ENCODE measurements around the gene SF3B1.
"Not testable (repeated sequence)": the region's sequence is repeated elsewhere in the genome, so short reads cannot be mapped to it uniquely, and the experiment has no call there.

SF3B1 gene

DNA sequence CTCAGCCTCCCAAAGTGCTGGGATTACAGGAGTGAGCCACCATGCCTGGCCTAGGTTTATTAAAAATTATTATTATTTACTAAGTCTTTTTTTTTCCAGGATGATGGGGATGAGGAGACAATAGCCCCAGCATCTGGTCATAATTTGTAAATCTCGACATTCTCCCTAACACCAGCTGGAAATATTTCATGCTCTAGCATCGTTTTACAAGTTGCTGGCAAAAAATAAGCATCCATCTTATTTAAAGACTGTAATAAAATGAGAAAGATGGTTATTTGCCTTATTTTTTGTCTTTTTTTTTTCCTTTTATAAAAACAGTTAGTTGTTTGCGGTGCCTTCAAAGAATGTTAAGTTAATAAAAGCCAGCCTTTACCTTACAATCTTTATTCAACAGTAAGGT is 56.7 kb downstream of the SF3B1 start:
- no peak for DNase-seq

DNA sequence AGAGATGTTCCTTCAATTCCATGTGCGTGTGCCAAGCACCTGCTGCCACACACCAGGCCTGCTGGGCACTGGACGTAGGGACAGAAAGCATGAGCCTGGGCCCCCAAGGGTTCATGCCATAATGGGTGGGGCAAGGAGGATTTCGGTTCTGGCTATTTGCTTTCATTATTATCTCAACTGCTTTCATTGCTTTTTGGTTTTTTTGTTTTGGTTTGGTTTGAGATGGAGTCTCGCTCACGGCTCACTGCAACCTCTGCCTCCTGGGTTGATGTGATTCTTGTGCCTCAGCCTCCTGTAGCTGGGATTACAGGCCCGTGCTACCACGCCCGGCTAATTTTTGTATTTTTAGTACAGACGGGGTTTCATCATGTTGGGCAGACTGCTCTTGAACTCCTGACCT is 57.2 kb downstream of the SF3B1 start:
- no peak for DNase-seq

GRCh38 chr2:197372592-197372991 is 62.2 kb downstream of the SF3B1 start:
- DNase-seq = no peak

DNA sequence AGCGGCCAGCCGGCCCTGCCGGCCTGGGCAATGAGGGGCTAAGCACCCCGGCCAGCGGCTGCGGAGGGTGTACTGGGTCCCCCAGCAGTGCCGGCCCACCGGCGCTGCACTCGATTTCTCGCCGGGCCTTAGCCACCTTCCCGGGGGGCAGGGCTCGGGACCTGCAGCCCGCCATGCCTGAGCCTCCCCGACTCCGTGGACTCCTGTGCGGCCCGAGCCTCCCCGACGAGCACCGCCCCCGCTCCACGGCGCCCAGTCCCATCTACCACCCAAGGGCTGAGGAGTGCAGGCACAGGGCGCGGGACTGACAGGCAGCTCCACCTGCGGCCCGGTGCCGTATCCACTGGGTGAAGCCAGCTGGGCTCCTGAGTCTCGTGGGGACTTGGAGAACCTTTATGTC is 64.2 kb downstream of the SF3B1 start:
- not testable (repeated sequence) for DNase-seq

DNA sequence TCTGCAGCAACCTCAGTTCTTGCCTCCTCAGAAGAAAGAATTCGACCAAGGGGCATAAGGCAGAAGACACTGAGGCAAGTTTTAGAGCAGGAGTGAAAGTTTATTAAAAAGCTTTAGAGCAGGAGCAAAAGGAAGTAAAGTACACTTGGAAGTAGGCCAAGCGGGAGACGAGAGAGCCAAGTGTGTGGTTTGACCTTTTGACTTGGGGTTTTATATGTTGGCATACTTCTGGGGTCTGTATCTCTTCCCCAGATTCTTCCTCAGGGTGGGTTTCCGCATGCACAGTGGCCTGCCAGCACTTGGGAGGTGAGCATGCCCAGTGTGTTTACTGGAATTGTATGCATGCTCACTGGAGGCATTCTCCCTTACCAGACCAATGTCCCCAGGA is 64.9 kb downstream of the SF3B1 start:
- DNase-seq = no peak

GRCh38 chr2:197369228-197369932 is 65.4 kb downstream of the SF3B1 start:
- DNase-seq = no peak

GRCh38 chr2:197368412-197368811 is 66.4 kb downstream of the SF3B1 start:
- DNase-seq = no peak

- no peak for DNase-seq
Observed at GRCh38 chr2:197363998-197364397, 70.8 kb downstream of the SF3B1 start.

DNA sequence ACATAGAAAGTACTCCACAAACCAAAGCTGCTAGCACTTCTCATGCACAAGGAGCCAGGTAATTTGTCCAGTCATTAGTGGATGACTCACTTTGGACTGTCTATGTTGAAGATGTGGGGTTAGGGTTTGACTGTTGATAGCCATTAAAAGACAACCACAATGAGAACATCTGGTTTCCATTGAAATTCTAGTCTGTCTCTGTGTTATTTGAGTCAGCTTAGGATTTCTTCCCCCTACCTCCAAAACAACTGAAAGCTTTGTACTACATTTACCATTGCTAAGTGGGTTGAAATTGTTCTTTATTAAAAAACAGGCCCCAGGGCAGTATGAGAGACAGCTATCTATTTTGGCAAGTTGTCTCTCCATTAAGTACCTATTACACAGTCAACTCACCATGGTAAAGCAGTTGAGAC is 74.1 kb downstream of the SF3B1 start:
- no peak for DNase-seq

- DNase-seq = no peak
Observed at GRCh38 chr2:197359859-197360258, 75.0 kb downstream of the SF3B1 start.

DNA sequence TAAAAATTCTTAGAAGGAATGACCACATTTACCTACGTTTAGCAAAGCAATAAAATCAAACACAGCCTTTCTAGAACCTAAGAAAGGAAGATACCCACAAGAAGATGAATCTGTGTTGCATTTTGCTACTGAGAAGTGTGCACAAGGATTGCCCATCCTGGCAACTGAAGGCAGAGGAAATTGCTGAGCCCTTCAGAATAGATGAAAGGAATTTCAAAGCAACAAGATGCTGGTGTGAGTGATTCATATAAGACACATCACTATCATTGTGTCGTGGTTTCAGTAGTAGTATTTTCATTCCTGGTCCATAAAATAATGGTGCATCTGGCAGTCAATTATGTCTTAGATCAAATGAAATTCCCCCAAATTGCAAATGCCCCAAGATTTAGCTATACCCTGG is 75.9 kb downstream of the SF3B1 start:
- no peak for DNase-seq

GRCh38 chr2:197357986-197358385 is 76.8 kb downstream of the SF3B1 start:
- no peak for DNase-seq

DNA sequence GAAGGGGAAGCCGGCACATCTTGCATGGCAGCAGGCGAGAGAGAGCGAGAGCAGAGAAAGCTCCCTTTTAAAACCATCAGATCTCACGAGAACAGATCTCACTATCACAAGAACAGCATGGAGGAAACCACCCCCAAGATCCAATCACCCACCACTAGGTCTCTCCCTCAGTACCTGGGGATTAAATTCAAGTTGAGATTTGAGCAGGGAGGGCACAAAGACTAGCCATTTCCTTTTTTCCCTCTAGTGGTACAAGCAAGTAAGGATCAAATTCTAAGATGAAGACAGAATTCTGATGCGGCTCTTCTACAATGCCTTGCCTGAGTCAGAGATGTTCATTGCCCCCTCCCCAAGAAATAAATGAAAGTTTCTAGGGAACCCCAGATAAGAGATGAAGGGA is 78.7 kb downstream of the SF3B1 start:
- no peak for DNase-seq

- DNase-seq = no peak
Observed at GRCh38 chr2:197354169-197354558, 80.7 kb downstream of the SF3B1 start.

- no peak for DNase-seq
Observed at GRCh38 chr2:197353393-197354168, 81.2 kb downstream of the SF3B1 start.

GRCh38 chr2:197349699-197350098 is 85.1 kb downstream of the SF3B1 start:
- no peak for DNase-seq

GRCh38 chr2:197348721-197349360 is 86.0 kb downstream of the SF3B1 start:
- no peak for DNase-seq

DNA sequence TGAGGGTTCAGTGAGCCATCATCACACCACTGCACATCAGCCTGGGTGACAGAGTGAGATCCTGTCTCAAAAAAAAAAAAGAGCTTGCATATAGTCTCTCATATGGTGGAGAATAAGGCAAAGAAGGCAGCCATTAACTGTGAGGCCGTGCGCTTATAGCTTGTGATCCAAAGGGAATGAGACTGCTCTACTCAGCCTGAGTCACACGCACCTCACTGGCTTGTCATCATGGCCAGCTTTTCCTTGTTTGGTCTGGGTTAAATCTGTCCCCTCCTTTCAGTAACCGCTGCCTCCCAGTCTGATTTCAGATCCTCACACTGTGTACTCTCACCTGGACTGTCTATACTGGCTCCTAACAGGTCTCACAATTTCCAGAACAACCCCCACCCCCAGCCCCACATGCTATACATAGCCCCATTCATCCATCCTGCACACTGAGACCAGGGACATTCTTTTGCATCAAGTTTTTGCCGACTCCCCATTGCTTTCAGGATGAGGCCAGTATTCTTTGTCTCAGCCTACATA is 88.9 kb downstream of the SF3B1 start:
- no peak for DNase-seq

DNA sequence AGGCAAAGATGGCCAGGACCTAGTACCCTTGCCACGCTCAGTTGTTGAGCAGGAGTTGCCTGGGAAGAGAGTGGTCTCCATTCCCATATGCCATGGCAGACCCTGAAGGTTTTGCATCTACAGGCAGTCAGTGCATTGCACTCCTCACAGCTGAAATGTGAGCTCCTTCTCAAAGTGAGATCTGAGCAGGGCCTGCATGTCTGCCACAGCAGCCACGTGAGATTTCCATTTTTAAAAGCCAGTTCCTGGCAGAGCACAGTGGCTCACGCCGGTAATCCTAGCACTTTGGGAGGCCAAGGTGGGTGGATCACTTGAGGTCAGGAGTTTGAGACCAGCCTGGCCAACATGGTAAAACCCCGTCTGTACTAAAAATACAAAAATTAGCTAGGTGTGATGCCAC is 90.9 kb downstream of the SF3B1 start:
- not testable (repeated sequence) for DNase-seq

DNA sequence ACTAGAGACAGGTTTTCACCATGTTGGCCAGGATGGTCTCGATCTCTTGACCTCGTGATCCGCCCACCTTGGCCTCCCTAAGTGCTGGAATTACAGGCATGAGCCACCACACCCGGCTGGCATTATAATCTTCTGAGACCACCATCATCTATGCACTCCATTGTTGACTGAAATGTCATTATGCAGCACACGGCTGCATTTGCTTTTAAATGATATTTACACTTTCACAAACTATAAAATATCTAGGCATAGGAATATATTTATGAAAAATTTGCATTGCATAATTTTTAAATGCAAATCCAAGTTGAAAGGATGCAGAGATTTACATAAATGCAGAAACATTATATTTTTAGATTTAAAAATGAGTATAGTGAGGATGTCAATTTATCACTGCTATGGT is 94.2 kb downstream of the SF3B1 start:
- no peak for DNase-seq
